HEK293 (cell line): ENCODE results near the gene PIK3R1.

Experiments used
- CTCF ChIA-PET: fragments of 350-600 bp; formaldehyde crosslinking; extraction: SDS; loops from one replicate; lab custom pipeline; 2021; ENCODE audit warnings: antibody characterized with exemption; lab: Yijun Ruan, JAX
- POLR2A ChIA-PET: fragments of 300-600 bp; formaldehyde crosslinking; extraction: SDS; loops from one replicate; lab custom pipeline; 2020; ENCODE audit warnings: antibody characterized with exemption, inconsistent platforms; lab: Yijun Ruan, JAX
- H3K27ac ChIP-seq: fragments of 200-500 bp; sonication (Bioruptor generic); 2 replicates; pipeline ENCODE4 v1.5.1; 2014; ENCODE audit warnings: low read depth, low read length, control low read depth, inconsistent platforms; ENCODE audit errors: extremely low read depth
- H3K36me3 ChIP-seq, 2 experiments: fragments of 200-500 bp in 1 of 2; sonication (Bioruptor generic) in 1 of 2; 1 replicate in 1 of 2; 2 replicates in 1 of 2; pipeline ENCODE4 v1.5.1; 2014 to 2017; ENCODE audit warnings: inconsistent platforms in 2 of 2, low read length in 2 of 2; ENCODE audit not compliant: control insufficient read depth in 2 of 2, insufficient read depth in 1 of 2
- H3K4me1 ChIP-seq: fragments of 200-500 bp; sonication (Bioruptor generic); 2 replicates; pipeline ENCODE4 v1.5.1; 2014; ENCODE audit warnings: mild to moderate bottlenecking, low read length, inconsistent platforms; ENCODE audit not compliant: control insufficient read depth, insufficient read depth
- H3K4me3 ChIP-seq: 2 replicates; pipeline ENCODE4 v1.5.1; 2011; ENCODE audit warnings: low read depth, mild to moderate bottlenecking, control low read depth, low read length, moderate library complexity
- H3K9me3 ChIP-seq: fragments of 200-500 bp; sonication (Bioruptor generic); 2 replicates; pipeline ENCODE4 v1.5.1; 2014; ENCODE audit warnings: low read depth, low read length, inconsistent platforms; ENCODE audit not compliant: control insufficient read depth, insufficient read depth
- HIC1 ChIP-seq: fragments of 450-650 bp; formaldehyde crosslinking; IDR thresholded peaks from 2 replicates; pipeline ENCODE4 v1.5.1; 2016; ENCODE audit warnings: missing biosample characterization, missing genetic modification characterization
- IKZF3 ChIP-seq: fragments of 450-650 bp; IDR thresholded peaks from 2 replicates; pipeline ENCODE4 v1.5.0; 2018; ENCODE audit warnings: missing biosample characterization, mild to moderate bottlenecking, missing genetic modification characterization, moderate library complexity
- KLF16 ChIP-seq: fragments of 450-650 bp; formaldehyde crosslinking; IDR thresholded peaks from 2 replicates; pipeline ENCODE4 v1.5.1; 2017; ENCODE audit warnings: missing biosample characterization, missing genetic modification characterization
- MZF1 ChIP-seq: fragments of 450-650 bp; formaldehyde crosslinking; IDR thresholded peaks from 2 replicates; pipeline ENCODE4 v1.5.1; 2017; ENCODE audit warnings: missing biosample characterization, missing genetic modification characterization, borderline replicate concordance
- OVOL3 ChIP-seq: fragments of 450-650 bp; formaldehyde crosslinking; IDR thresholded peaks from 2 replicates; pipeline ENCODE4 v1.5.1; 2016; ENCODE audit warnings: missing biosample characterization, missing genetic modification characterization
- ZBTB48 ChIP-seq: fragments of 450-650 bp; formaldehyde crosslinking; IDR thresholded peaks from 2 replicates; pipeline ENCODE4 v1.5.1; 2016; ENCODE audit warnings: missing biosample characterization, missing genetic modification characterization
- ZEB2 ChIP-seq: fragments of 450-650 bp; formaldehyde crosslinking; IDR thresholded peaks from 2 replicates; pipeline ENCODE4 v1.5.1; 2016; ENCODE audit warnings: missing biosample characterization, missing genetic modification characterization
- ZNF146 ChIP-seq: fragments of 450-650 bp; formaldehyde crosslinking; IDR thresholded peaks from 2 replicates; pipeline ENCODE4 v1.5.1; 2016; ENCODE audit warnings: missing biosample characterization, missing genetic modification characterization
- ZNF169 ChIP-seq: fragments of 450-650 bp; formaldehyde crosslinking; IDR thresholded peaks from 2 replicates; pipeline ENCODE4 v1.5.1; 2016; ENCODE audit warnings: missing biosample characterization, missing genetic modification characterization
- ZNF292 ChIP-seq: fragments of 450-650 bp; formaldehyde crosslinking; IDR thresholded peaks from 2 replicates; pipeline ENCODE4 v1.5.1; 2016; ENCODE audit warnings: low read depth, missing biosample characterization, missing genetic modification characterization, borderline replicate concordance
- ZNF362 ChIP-seq: fragments of 450-650 bp; formaldehyde crosslinking; IDR thresholded peaks from 2 replicates; pipeline ENCODE4 v1.5.1; 2016; ENCODE audit warnings: missing biosample characterization, missing genetic modification characterization
- ZNF391 ChIP-seq: fragments of 450-650 bp; formaldehyde crosslinking; IDR thresholded peaks from 2 replicates; pipeline ENCODE4 v1.5.1; 2016; ENCODE audit warnings: low read depth, missing biosample characterization, missing genetic modification characterization, borderline replicate concordance
- ZNF426 ChIP-seq: fragments of 450-650 bp; formaldehyde crosslinking; IDR thresholded peaks from 2 replicates; pipeline ENCODE4 v1.5.1; 2017; ENCODE audit warnings: missing biosample characterization, missing genetic modification characterization, mild to moderate bottlenecking, inconsistent platforms, moderate library complexity
- ZNF544 ChIP-seq: fragments of 450-650 bp; formaldehyde crosslinking; IDR thresholded peaks from 2 replicates; pipeline ENCODE4 v1.5.0; 2017; ENCODE audit warnings: missing biosample characterization, missing genetic modification characterization
- ZNF626 ChIP-seq: fragments of 450-650 bp; sonication (Bioruptor Pico); formaldehyde crosslinking; IDR thresholded peaks from 2 replicates; pipeline ENCODE4 v1.5.1; 2018; ENCODE audit warnings: missing biosample characterization, missing genetic modification characterization, inconsistent platforms
- ZNF660 ChIP-seq: fragments of 450-650 bp; IDR thresholded peaks from 2 replicates; pipeline ENCODE4 v1.5.1; 2018; ENCODE audit warnings: missing biosample characterization, mild to moderate bottlenecking, missing genetic modification characterization
- ZNF701 ChIP-seq: fragments of 450-650 bp; formaldehyde crosslinking; IDR thresholded peaks from 2 replicates; pipeline ENCODE4 v1.5.1; 2016; ENCODE audit warnings: missing biosample characterization, missing genetic modification characterization
- ZNF843 ChIP-seq: fragments of 450-650 bp; formaldehyde crosslinking; IDR thresholded peaks from 2 replicates; pipeline ENCODE4 v1.5.1; 2016; ENCODE audit warnings: missing biosample characterization, missing genetic modification characterization
- ZSCAN16 ChIP-seq: fragments of 450-650 bp; formaldehyde crosslinking; IDR thresholded peaks from 2 replicates; pipeline ENCODE4 v1.5.1; 2016; ENCODE audit warnings: missing biosample characterization, missing genetic modification characterization
- TF ChIP-seq, protein P1 (sequence below): IDR thresholded peaks from 2 replicates; pipeline ENCODE4 v1.6.1; 2011; ENCODE audit warnings: mild to moderate bottlenecking, low read depth, low read length, borderline replicate concordance
- TF ChIP-seq, protein P2 (sequence below): fragments of 450-650 bp; formaldehyde crosslinking; IDR thresholded peaks from 2 replicates; pipeline ENCODE4 v1.5.1; 2016; ENCODE audit warnings: missing biosample characterization, missing genetic modification characterization
- TF ChIP-seq, protein P3 (sequence below): fragments of 450-650 bp; IDR thresholded peaks from 2 replicates; pipeline ENCODE4 v1.5.1; 2018; ENCODE audit warnings: missing biosample characterization, mild to moderate bottlenecking, missing genetic modification characterization
- TF ChIP-seq, protein P4 (sequence below): fragments of 450-650 bp; formaldehyde crosslinking; IDR thresholded peaks from 2 replicates; pipeline ENCODE4 v1.5.1; 2017; ENCODE audit warnings: missing biosample characterization, mild to moderate bottlenecking, missing genetic modification characterization, moderate library complexity
- TF ChIP-seq, protein P5 (sequence below): fragments of 450-650 bp; formaldehyde crosslinking; IDR thresholded peaks from 2 replicates; pipeline ENCODE4 v1.5.1; 2017; ENCODE audit warnings: missing biosample characterization, missing genetic modification characterization

The PIK3R1 gene

DNA sequence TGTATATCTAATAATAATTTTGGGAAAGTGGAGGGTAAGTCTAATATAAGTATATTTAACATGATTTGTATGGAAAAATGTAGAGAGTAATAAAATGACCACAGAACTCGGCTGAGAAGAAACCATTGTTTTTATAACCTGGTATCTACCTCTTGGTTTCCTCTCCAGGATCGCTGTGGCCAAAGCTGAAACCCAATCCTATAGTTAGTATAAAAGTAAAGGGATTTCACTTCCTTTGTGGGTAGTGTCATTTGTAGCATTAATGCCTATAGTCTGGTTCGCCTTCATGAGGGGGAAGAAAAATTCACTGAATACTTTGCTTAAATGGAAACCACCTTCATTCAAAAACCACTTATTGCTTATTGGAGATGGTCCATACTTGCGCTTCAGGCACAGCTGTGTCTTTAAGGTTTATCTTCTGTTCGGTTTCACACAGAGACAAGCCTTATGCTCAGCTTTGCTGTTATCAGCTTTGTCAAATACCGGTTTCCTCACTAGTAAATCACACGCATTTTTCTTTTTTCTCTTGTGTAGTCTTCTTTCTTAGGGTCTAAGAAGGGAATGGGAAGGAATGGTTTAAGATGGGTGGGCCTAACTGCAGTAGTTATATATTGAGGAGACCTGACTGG lies 12.1 kb downstream of the PIK3R1 start (continued):
- TF ChIP-seq, protein P1, sequence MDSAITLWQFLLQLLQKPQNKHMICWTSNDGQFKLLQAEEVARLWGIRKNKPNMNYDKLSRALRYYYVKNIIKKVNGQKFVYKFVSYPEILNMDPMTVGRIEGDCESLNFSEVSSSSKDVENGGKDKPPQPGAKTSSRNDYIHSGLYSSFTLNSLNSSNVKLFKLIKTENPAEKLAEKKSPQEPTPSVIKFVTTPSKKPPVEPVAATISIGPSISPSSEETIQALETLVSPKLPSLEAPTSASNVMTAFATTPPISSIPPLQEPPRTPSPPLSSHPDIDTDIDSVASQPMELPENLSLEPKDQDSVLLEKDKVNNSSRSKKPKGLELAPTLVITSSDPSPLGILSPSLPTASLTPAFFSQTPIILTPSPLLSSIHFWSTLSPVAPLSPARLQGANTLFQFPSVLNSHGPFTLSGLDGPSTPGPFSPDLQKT: no peak
- TF ChIP-seq ZBTB48 (tag by site-specific recombination): no peak
- no peak for TF ChIP-seq ZNF292

DNA sequence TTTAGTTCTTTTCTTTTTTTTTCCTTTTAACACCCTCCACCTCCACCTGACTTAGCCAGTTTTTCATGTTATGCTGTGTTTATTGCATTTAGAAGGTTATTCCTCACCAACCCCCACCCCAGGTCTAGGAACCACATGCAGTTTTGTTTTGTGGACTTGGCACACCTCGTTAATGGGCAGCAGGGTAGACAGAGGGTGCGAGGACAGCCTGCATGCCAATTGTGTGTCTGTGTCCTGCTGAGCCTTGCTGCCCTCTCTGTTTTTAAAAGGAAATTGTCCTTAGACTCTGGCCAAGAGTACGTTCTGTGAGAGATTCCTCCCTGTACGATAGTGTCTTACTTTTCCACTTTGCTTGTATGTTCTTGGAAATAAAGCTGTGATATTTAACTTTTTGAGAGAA lies 13.9 kb downstream of the PIK3R1 start:
- Histone ChIP-seq H3K4me1 (peaks cover 22% of the 10 kb centered on the region), H3K9me3 (no peaks in the 10 kb centered on the region), H3K4me3 (no peak overlapping the region), H3K36me3 (peaks cover 0 to 12% of the 10 kb centered on the region in 2 experiments; a peak in 2 of 3 replicates)
- CTCF ChIA-PET: interaction anchor here (0.6 kb wide), 1 partner anchor 865 kb away, joined by 3 read pairs; no protein-coding TSS in a partner anchor
- TF ChIP-seq, protein P2, sequence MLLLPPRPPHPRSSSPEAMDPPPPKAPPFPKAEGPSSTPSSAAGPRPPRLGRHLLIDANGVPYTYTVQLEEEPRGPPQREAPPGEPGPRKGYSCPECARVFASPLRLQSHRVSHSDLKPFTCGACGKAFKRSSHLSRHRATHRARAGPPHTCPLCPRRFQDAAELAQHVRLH (tag by site-specific recombination): no peak
- TF ChIP-seq ZNF701 (tag by site-specific recombination) (no peak), ZSCAN16 (tag by site-specific recombination) (no peak), ZEB2 (tag by site-specific recombination) (no peak), ZNF426 (no peak), ZNF391 (tag by site-specific recombination) (no peak), ZNF169 (tag by site-specific recombination) (no peak), ZNF843 (tag by site-specific recombination) (no peak), ZNF626 (tag by site-specific recombination) (no peak), ZNF146 (tag by site-specific recombination) (no peak), ZNF544 (tag by site-specific recombination) (no peak), ZNF292 (no peak)
- TF ChIP-seq, protein P3, sequence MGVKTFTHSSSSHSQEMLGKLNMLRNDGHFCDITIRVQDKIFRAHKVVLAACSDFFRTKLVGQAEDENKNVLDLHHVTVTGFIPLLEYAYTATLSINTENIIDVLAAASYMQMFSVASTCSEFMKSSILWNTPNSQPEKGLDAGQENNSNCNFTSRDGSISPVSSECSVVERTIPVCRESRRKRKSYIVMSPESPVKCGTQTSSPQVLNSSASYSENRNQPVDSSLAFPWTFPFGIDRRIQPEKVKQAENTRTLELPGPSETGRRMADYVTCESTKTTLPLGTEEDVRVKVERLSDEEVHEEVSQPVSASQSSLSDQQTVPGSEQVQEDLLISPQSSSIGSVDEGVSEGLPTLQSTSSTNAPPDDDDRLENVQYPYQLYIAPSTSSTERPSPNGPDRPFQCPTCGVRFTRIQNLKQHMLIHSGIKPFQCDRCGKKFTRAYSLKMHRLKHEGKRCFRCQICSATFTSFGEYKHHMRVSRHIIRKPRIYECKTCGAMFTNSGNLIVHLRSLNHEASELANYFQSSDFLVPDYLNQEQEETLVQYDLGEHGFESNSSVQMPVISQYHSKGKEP: no peak
- TF ChIP-seq, protein P4, sequence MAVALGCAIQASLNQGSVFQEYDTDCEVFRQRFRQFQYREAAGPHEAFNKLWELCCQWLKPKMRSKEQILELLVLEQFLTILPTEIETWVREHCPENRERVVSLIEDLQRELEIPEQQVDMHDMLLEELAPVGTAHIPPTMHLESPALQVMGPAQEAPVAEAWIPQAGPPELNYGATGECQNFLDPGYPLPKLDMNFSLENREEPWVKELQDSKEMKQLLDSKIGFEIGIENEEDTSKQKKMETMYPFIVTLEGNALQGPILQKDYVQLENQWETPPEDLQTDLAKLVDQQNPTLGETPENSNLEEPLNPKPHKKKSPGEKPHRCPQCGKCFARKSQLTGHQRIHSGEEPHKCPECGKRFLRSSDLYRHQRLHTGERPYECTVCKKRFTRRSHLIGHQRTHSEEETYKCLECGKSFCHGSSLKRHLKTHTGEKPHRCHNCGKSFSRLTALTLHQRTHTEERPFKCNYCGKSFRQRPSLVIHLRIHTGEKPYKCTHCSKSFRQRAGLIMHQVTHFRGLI: no peak
- TF ChIP-seq, all 188 proteins: peak for 0
- H3K27ac ChIP-seq: no peak overlapping the region
- POLR2A ChIA-PET: interaction anchor here (1.3 kb wide), 1 partner anchor 14 kb away, joined by 10 read pairs; the partner anchor contains the start of gene PIK3R1

- Histone ChIP-seq H3K27ac (no peak overlapping the region), H3K4me1 (peaks cover 22% of the 10 kb centered on the region), H3K36me3 (peaks cover 0 to 12% of the 10 kb centered on the region in 2 experiments; a peak in 2 of 3 replicates), H3K9me3 (no peaks in the 10 kb centered on the region), H3K4me3 (no peak overlapping the region)
- POLR2A ChIA-PET: interaction anchor here (1.3 kb wide), 1 partner anchor 15 kb away, joined by 10 read pairs; the partner anchor contains the start of gene PIK3R1
- CTCF ChIA-PET: no interaction called here
- TF ChIP-seq ZNF660 (tag by site-specific recombination) (no peak), ZNF362 (tag by site-specific recombination) (no peak), IKZF3 (tag by site-specific recombination) (no peak), HIC1 (no peak), MZF1 (tag by site-specific recombination) (no peak), OVOL3 (tag by site-specific recombination) (no peak), KLF16 (no peak)
- TF ChIP-seq, protein P5, sequence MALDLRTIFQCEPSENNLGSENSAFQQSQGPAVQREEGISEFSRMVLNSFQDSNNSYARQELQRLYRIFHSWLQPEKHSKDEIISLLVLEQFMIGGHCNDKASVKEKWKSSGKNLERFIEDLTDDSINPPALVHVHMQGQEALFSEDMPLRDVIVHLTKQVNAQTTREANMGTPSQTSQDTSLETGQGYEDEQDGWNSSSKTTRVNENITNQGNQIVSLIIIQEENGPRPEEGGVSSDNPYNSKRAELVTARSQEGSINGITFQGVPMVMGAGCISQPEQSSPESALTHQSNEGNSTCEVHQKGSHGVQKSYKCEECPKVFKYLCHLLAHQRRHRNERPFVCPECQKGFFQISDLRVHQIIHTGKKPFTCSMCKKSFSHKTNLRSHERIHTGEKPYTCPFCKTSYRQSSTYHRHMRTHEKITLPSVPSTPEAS (tag by site-specific recombination): no peak
These were observed 14.7 kb downstream of the PIK3R1 start for GRCh38 chr5:68230285-68230684.
